SK-N-SH (cell line): ENCODE results near the gene TP73. TPM values are rescaled to one million over a fixed set of nuclear protein-coding genes. Genes with fewer than 3 reads are reported as not detected.

Experiments used
- CTCF ChIA-PET: fragments of 300-600, 350-600 bp; formaldehyde crosslinking; extraction: SDS; loops from one replicate; lab custom pipeline; 2021; lab: Yijun Ruan, JAX
- POLR2A ChIA-PET: fragments of 350-600 bp; sonication (Branson Sonifier 250); formaldehyde crosslinking; extraction: SDS; loops from one replicate; lab custom pipeline; 2020; ENCODE audit warnings: antibody characterized with exemption, inconsistent platforms; lab: Yijun Ruan, JAX
- DNase-seq: peaks from one replicate; pipeline ENCODE4 v3.0.0; 2012
- H2AFZ ChIP-seq: fragments of 200-600 bp; sonication (generic); 2 replicates; pipeline ENCODE4 v1.8.1; 2016; ENCODE audit warnings: antibody characterized with exemption, mild to moderate bottlenecking, low read depth
- H3F3A ChIP-seq: fragments of 200-600 bp; sonication (generic); replicated peaks from 2 replicates; pipeline ENCODE3; 2016; ENCODE audit warnings: antibody characterized with exemption, mild to moderate bottlenecking; ENCODE audit not compliant: insufficient read depth
- H3K27ac ChIP-seq, 2 experiments: fragments of 200-500 bp in 1 of 2; fragments of 200-600 bp in 1 of 2; sonication (Bioruptor generic) in 1 of 2; sonication (generic), shearing (Covaris generic) in 1 of 2; 2 replicates each; pipeline versions ENCODE4 v1.5.1 to v1.6.1; 2014 to 2016; ENCODE audit warnings: low read depth in 2 of 2, inconsistent platforms in 1 of 2, low read length in 1 of 2, mild to moderate bottlenecking in 1 of 2, mixed read lengths in 1 of 2
- H3K27me3 ChIP-seq: fragments of 200-600 bp; sonication (generic), shearing (Covaris generic); 2 replicates; pipeline ENCODE4 v1.6.1; 2016; ENCODE audit warnings: mixed run types; ENCODE audit not compliant: insufficient read depth
- H3K36me3 ChIP-seq, 2 experiments: fragments of 200-500 bp in 1 of 2; fragments of 200-600 bp in 1 of 2; sonication (Bioruptor generic) in 1 of 2; sonication (generic) in 1 of 2; replicated peaks in 1 of 2; 2 replicates each; pipeline versions ENCODE3 to v1.5.1; 2014 to 2016; ENCODE audit warnings: low read length in 1 of 2, mild to moderate bottlenecking in 1 of 2; ENCODE audit not compliant: insufficient read depth in 2 of 2, control insufficient read depth in 1 of 2
- H3K4me1 ChIP-seq, 2 experiments: fragments of 200-500 bp in 1 of 2; fragments of 200-600 bp in 1 of 2; sonication (Bioruptor generic) in 1 of 2; sonication (generic), shearing (Covaris generic) in 1 of 2; 2 replicates each; pipeline versions ENCODE4 v1.5.1 to v1.6.1; 2014 to 2016; ENCODE audit warnings: low read depth in 1 of 2, low read length in 1 of 2, mixed run types in 1 of 2; ENCODE audit not compliant: insufficient read depth in 2 of 2, control insufficient read depth in 1 of 2
- H3K4me2 ChIP-seq: fragments of 200-600 bp; sonication (generic), shearing (Covaris generic); 2 replicates; pipeline ENCODE4 v1.6.1; 2017; ENCODE audit warnings: mixed run types
- H3K4me3 ChIP-seq, 2 experiments: fragments of 200-500 bp in 1 of 2; fragments of 200-600 bp in 1 of 2; sonication (Bioruptor generic) in 1 of 2; sonication (generic), shearing (Covaris generic) in 1 of 2; 2 replicates each; pipeline versions ENCODE4 v1.5.1 to v1.8.1; 2014 to 2016; ENCODE audit warnings: low read depth in 2 of 2, inconsistent platforms in 1 of 2, low read length in 1 of 2, mild to moderate bottlenecking in 1 of 2, mixed read lengths in 1 of 2, moderate library complexity in 1 of 2
- H3K79me2 ChIP-seq: fragments of 200-600 bp; sonication (generic); 2 replicates; pipeline ENCODE4 v1.8.1; 2017; ENCODE audit warnings: mild to moderate bottlenecking; ENCODE audit not compliant: insufficient read depth
- H3K9ac ChIP-seq: fragments of 200-600 bp; sonication (generic); 2 replicates; pipeline ENCODE4 v1.6.1; 2017; ENCODE audit warnings: mixed run types
- H3K9me2 ChIP-seq: fragments of 200-600 bp; sonication (generic); 2 replicates; pipeline ENCODE4 v1.6.1; 2017; ENCODE audit warnings: mixed run types
- H3K9me3 ChIP-seq: fragments of 200-600 bp; sonication (generic); 2 replicates; pipeline ENCODE4 v1.6.1; 2017; ENCODE audit warnings: mixed run types, mild to moderate bottlenecking, moderate library complexity
- H4K20me1 ChIP-seq: fragments of 200-600 bp; sonication (generic); 2 replicates; pipeline ENCODE4 v1.6.1; 2017; ENCODE audit warnings: mild to moderate bottlenecking, mixed run types; ENCODE audit not compliant: insufficient read depth
- ELF1 ChIP-seq: IDR thresholded peaks from 2 replicates; pipeline ENCODE4 v1.4.0; 2012
- EP300 ChIP-seq, 2 experiments: IDR thresholded peaks; 2 replicates each; pipeline versions ENCODE4 v1.4.0 to v1.6.1; 2012; ENCODE audit warnings: borderline replicate concordance in 1 of 2, low read depth in 1 of 2, low read length in 1 of 2
- GATA2 ChIP-seq: sonication (generic); formaldehyde crosslinking; IDR thresholded peaks from 2 replicates; pipeline ENCODE4 v1.5.0; 2020; ENCODE audit warnings: mild to moderate bottlenecking, missing genetic modification reagents
- MXI1 ChIP-seq: IDR thresholded peaks from 2 replicates; pipeline ENCODE4 v1.6.1; 2012; ENCODE audit warnings: mild to moderate bottlenecking, low read depth, low read length, improper control_type of control experiment
- NFIC ChIP-seq: IDR thresholded peaks from 2 replicates; pipeline ENCODE4 v1.4.0; 2012; ENCODE audit warnings: borderline replicate concordance
- SIN3A ChIP-seq: IDR thresholded peaks from 2 replicates; pipeline ENCODE4 v1.6.1; 2012; ENCODE audit warnings: low read depth, mild to moderate bottlenecking, low read length, moderate library complexity, borderline replicate concordance
- WGBS: methylation state at CpG from one replicate; pipeline ENCODE4 v1.1.6; 2017; ENCODE audit warnings: low lambda C conversion rate; 5-methylcytosine and 5-hydroxymethylcytosine counted together
- polyA plus RNA-seq, 3 experiments: library from polyadenylated mRNA; depleted of rRNA; stranded (reverse); fragments of >200 nt; gene quantifications; 2 replicates each; pipeline ENCODE4 v1.2.3, GENCODE V29; 2012
- TF ChIP-seq, protein P1 (sequence below): fragments of 150-350 bp; IDR thresholded peaks from 2 replicates; pipeline ENCODE4 v1.6.1; 2017; ENCODE audit warnings: antibody characterized with exemption, low read length, low read depth, borderline replicate concordance
- TF ChIP-seq, protein P2 (sequence below): fragments of 200-600 bp; sonication (generic); IDR thresholded peaks from 2 replicates; pipeline ENCODE4 v1.6.1; 2017; ENCODE audit warnings: antibody characterized with exemption, mild to moderate bottlenecking, moderate library complexity
- TF ChIP-seq, protein P3 (sequence below): IDR thresholded peaks from 2 replicates; pipeline ENCODE4 v1.4.0; 2012; ENCODE audit warnings: low read depth

Gene TP73
- polyA plus RNA-seq, 1 of the 3 experiments (the other 2 are of a cell fraction) = 0.64 TPM

DNA sequence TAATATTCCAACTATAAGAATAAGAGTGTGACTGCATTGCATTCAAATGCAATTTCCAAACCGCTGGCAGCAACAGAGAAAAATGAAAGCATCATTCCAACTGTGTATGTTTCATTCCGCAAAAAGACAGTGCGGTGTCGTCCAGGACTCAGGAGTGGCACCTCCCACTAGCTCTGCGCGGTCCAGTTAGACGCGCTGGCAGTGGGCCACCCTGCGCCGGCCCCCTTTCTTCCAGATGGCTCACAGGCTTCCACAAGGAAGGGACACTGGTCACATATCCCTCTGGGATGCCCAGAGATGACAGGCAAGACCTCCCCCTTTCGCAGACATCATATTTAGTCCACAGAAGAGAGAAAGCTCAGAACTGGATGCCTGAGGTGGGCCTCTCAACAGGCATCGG lies 14.3 kb upstream of the TP73 start:
- no peaks in the 10 kb centered on the region for H3K27me3 ChIP-seq
- no peaks in the 10 kb centered on the region for H3K79me2 ChIP-seq
- TF ChIP-seq, protein P1, sequence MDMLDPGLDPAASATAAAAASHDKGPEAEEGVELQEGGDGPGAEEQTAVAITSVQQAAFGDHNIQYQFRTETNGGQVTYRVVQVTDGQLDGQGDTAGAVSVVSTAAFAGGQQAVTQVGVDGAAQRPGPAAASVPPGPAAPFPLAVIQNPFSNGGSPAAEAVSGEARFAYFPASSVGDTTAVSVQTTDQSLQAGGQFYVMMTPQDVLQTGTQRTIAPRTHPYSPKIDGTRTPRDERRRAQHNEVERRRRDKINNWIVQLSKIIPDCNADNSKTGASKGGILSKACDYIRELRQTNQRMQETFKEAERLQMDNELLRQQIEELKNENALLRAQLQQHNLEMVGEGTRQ = no peak
- no peak for TF ChIP-seq ELF1
- no peaks in the 10 kb centered on the region for H3F3A ChIP-seq
- WGBS = 92% methylated on average over 9 of the region's 12 CpGs
- no peak overlapping the region for H3K4me2 ChIP-seq
- no peaks in the 10 kb centered on the region for H3K9me3 ChIP-seq
- no peak overlapping the region for H2AFZ ChIP-seq
- ChIA-PET CTCF (interaction anchor here (1.0 to 1.7 kb wide), 3 partner anchors 10 to 89 kb away, joined by 3 to 5 read pairs (median 4); no protein-coding TSS in a partner anchor), POLR2A (interaction anchor here (2.0 kb wide), 1 partner anchor 10 kb away, joined by 5 read pairs; no protein-coding TSS in a partner anchor)
- DNase-seq = no peak
- H3K9ac ChIP-seq = no peak overlapping the region
- no peaks in the 10 kb centered on the region for H3K4me1 ChIP-seq
- H3K9me2 ChIP-seq = no peaks in the 10 kb centered on the region
- peaks cover 4 to 78% of the 10 kb centered on the region in 2 experiments for H3K36me3 ChIP-seq
- H3K27ac ChIP-seq = no peak overlapping the region
- no peaks in the 10 kb centered on the region for H4K20me1 ChIP-seq
- H3K4me3 ChIP-seq = no peak overlapping the region

DNA sequence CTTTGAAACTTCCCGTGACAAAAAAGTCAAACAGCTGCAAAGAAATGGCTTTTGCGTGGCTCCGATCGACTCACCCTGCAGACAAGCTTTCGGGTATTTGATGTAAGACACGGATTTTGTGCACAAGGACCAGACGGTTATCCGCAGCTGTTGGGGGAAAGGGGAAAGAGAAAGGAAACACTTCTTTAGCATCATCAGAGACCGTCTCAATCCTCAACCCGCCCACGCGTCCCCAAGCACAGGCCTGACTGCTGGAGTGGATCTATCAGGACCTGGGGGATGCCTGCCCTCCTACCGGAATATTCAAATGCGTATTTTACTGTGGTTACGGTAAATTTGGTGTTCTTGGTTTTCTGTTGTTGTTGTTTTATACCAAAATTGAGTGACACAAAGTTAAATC lies 13.6 kb upstream of the TP73 start:
- no peaks in the 10 kb centered on the region for H3K27me3 ChIP-seq

More for the DNA sequence above, 13.6 kb upstream of the TP73 start:
- no peaks in the 10 kb centered on the region for H3F3A ChIP-seq
- 94% methylated on average over 15 of the region's 15 CpGs for WGBS
- no peak overlapping the region for H3K27ac ChIP-seq
- H3K9ac ChIP-seq = no peak overlapping the region
- no peaks in the 10 kb centered on the region for H4K20me1 ChIP-seq
- H3K9me3 ChIP-seq = no peaks in the 10 kb centered on the region
- no peak for TF ChIP-seq MXI1
- TF ChIP-seq EP300 (IDR thresholded peaks at IDR 0.05; ENCODE audit: borderline replicate concordance in 1 of 2, low read depth in 1 of 2, low read length in 1 of 2) = no peak
- TF ChIP-seq NFIC = no peak
- TF ChIP-seq SIN3A = no peak
- TF ChIP-seq, protein P2, sequence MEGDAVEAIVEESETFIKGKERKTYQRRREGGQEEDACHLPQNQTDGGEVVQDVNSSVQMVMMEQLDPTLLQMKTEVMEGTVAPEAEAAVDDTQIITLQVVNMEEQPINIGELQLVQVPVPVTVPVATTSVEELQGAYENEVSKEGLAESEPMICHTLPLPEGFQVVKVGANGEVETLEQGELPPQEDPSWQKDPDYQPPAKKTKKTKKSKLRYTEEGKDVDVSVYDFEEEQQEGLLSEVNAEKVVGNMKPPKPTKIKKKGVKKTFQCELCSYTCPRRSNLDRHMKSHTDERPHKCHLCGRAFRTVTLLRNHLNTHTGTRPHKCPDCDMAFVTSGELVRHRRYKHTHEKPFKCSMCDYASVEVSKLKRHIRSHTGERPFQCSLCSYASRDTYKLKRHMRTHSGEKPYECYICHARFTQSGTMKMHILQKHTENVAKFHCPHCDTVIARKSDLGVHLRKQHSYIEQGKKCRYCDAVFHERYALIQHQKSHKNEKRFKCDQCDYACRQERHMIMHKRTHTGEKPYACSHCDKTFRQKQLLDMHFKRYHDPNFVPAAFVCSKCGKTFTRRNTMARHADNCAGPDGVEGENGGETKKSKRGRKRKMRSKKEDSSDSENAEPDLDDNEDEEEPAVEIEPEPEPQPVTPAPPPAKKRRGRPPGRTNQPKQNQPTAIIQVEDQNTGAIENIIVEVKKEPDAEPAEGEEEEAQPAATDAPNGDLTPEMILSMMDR = no peak
- TF ChIP-seq GATA2 (CRISPR knock-in tag) = no peak
- TF ChIP-seq, protein P3, sequence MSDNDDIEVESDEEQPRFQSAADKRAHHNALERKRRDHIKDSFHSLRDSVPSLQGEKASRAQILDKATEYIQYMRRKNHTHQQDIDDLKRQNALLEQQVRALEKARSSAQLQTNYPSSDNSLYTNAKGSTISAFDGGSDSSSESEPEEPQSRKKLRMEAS = no peak
- TF ChIP-seq, all 33 proteins: peak for 0
- no peak for DNase-seq
- H3K36me3 ChIP-seq = peaks cover 4 to 76% of the 10 kb centered on the region in 2 experiments
- no peaks in the 10 kb centered on the region for H3K9me2 ChIP-seq
- H3K79me2 ChIP-seq = no peaks in the 10 kb centered on the region
- H3K4me1 ChIP-seq = no peaks in the 10 kb centered on the region
- no peak overlapping the region for H3K4me3 ChIP-seq
- CTCF ChIA-PET = interaction anchor here (1.4 to 1.7 kb wide), 2 partner anchors 86 to 88 kb away, joined by 4 to 5 read pairs; no protein-coding TSS in a partner anchor
- no peak overlapping the region for H3K4me2 ChIP-seq
- POLR2A ChIA-PET = interaction anchor here (2.0 kb wide), 1 partner anchor 11 kb away, joined by 5 read pairs; no protein-coding TSS in a partner anchor
- no peak overlapping the region for H2AFZ ChIP-seq
